ENCODE data around the gene IL22RA2. TPM values are rescaled to one million over a fixed set of nuclear protein-coding genes. Genes with fewer than 3 reads are reported as not detected.

The IL22RA2 gene
- total and polyA plus RNA-seq, 4 donors: 0.02 to 0.20 TPM; not detected in 2

DNA sequence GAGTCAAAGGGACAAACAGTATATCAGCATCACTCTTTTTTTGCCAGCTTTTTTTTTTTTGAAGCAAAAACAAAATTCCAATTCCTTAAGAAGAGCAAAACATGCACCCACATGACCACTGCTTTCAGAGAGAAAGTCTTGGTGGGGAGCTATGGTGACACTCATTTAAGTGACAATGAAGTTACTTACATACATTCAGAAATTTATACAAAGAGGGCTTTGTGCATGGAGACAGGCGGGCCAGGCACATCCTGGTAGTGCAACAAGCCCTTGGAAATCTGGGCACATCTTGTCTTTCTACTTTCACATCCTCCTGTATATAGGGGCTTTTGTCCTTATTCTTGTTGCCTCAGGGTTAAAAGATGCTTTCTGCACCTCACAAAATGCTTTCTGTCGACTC lies 55.9 kb downstream of the IL22RA2 start:
- no peak for ATAC-seq (ENCODE audit: insufficient read depth, low FRiP score)
- no peaks in the 10 kb centered on the region for H3K27me3 ChIP-seq (ENCODE audit: control insufficient read depth in 3 of 3, insufficient read depth in 3 of 3, low read length in 2 of 3)
- WGBS, 2 donors: 88 to 92% methylated on average over 2 of the region's 2 CpGs
- peaks cover 0 to 3% (median 0%) of the 10 kb centered on the region in 5 donors for H3K4me1 ChIP-seq (ENCODE audit: control insufficient read depth in 5 of 5, insufficient read depth in 5 of 5, low read length in 5 of 5)
- no peak for DNase-seq
- no peak overlapping the region for H3K9ac ChIP-seq (ENCODE audit: insufficient read depth in 1 of 2, low read length in 2 of 2)
- no peaks in the 10 kb centered on the region for H3K36me3 ChIP-seq (ENCODE audit: control insufficient read depth in 4 of 4, insufficient read depth in 4 of 4, low read length in 4 of 4)
- H3K4me3 ChIP-seq: no peak overlapping the region
- TF ChIP-seq, protein P1, sequence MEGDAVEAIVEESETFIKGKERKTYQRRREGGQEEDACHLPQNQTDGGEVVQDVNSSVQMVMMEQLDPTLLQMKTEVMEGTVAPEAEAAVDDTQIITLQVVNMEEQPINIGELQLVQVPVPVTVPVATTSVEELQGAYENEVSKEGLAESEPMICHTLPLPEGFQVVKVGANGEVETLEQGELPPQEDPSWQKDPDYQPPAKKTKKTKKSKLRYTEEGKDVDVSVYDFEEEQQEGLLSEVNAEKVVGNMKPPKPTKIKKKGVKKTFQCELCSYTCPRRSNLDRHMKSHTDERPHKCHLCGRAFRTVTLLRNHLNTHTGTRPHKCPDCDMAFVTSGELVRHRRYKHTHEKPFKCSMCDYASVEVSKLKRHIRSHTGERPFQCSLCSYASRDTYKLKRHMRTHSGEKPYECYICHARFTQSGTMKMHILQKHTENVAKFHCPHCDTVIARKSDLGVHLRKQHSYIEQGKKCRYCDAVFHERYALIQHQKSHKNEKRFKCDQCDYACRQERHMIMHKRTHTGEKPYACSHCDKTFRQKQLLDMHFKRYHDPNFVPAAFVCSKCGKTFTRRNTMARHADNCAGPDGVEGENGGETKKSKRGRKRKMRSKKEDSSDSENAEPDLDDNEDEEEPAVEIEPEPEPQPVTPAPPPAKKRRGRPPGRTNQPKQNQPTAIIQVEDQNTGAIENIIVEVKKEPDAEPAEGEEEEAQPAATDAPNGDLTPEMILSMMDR (IDR thresholded peaks at IDR 0.05; ENCODE audit: control extremely low read depth, extremely low read depth): no peak
- H3K9me3 ChIP-seq (ENCODE audit: control insufficient read depth in 4 of 4, insufficient read depth in 3 of 4, low read length in 3 of 4): peaks cover 0 to 10% (median 7%) of the 10 kb centered on the region in 4 donors
- no peak overlapping the region for H3K27ac ChIP-seq (ENCODE audit: low read depth in 1 of 2, low read length in 1 of 2)

DNA sequence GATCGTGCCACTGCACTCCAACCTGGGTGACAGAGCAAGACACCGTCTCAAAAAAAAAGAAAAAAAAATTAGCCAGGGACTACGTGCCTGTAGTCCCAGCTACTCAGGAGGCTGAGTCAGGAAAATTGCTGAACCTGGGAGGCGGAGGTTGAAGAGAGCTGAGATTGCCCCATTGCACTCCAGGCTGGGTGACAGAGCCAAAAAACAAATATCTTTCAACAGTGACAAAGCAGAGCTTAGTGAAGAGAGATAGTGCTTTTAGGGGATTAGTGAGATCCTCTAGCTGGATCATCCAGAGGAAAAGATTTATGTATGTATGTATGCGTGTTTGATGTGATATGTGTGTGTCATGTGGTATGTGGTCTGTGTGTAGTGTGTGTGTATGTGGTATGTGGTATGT lies 56.6 kb downstream of the IL22RA2 start:
- Histone ChIP-seq H3K9me3 (ENCODE audit: control insufficient read depth in 4 of 4, insufficient read depth in 3 of 4, low read length in 3 of 4) (peaks cover 0 to 10% (median 7%) of the 10 kb centered on the region in 4 donors), H3K4me3 (no peak overlapping the region), H3K4me1 (ENCODE audit: control insufficient read depth in 5 of 5, insufficient read depth in 5 of 5, low read length in 5 of 5) (peaks cover 0 to 3% (median 0%) of the 10 kb centered on the region in 5 donors), H3K36me3 (ENCODE audit: control insufficient read depth in 4 of 4, insufficient read depth in 4 of 4, low read length in 4 of 4) (no peaks in the 10 kb centered on the region), H3K27ac (ENCODE audit: low read depth in 1 of 2, low read length in 1 of 2) (no peak overlapping the region), H3K9ac (ENCODE audit: insufficient read depth in 1 of 2, low read length in 2 of 2) (no peak overlapping the region), H3K27me3 (ENCODE audit: control insufficient read depth in 3 of 3, insufficient read depth in 3 of 3, low read length in 2 of 3) (no peaks in the 10 kb centered on the region)
- DNase-seq: no peak
- ATAC-seq (ENCODE audit: insufficient read depth, low FRiP score): no peak
- 75 to 86% methylated on average over 5 of the region's 5 CpGs for WGBS, 2 donors
- TF ChIP-seq, protein P1 (IDR thresholded peaks at IDR 0.05; ENCODE audit: control extremely low read depth, extremely low read depth): no peak

DNA sequence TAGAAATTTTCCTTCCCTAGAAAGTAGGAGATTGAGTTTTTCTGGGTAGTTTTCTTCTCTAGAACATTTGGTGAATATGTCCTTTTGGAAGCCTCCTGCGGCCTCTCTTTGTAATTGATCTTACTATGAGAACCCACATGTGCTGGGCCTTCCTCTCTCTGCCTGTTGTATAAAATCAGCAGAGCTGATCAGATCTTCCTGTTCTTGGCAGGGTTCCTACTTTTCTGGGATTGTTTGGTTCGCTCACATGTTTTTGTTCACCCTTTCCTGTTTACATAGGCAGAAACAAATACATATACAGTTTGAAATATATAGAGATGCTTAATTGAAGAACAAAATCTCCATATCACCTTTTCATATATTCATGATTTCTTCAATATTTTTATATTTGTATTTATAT lies 57.8 kb downstream of the IL22RA2 start:
- Histone ChIP-seq H3K9me3 (ENCODE audit: control insufficient read depth in 4 of 4, insufficient read depth in 3 of 4, low read length in 3 of 4) (peaks cover 0 to 10% (median 7%) of the 10 kb centered on the region in 4 donors), H3K27me3 (ENCODE audit: control insufficient read depth in 3 of 3, insufficient read depth in 3 of 3, low read length in 2 of 3) (no peaks in the 10 kb centered on the region), H3K9ac (ENCODE audit: insufficient read depth in 1 of 2, low read length in 2 of 2) (no peak overlapping the region), H3K4me3 (no peak overlapping the region), H3K36me3 (ENCODE audit: control insufficient read depth in 4 of 4, insufficient read depth in 4 of 4, low read length in 4 of 4) (no peaks in the 10 kb centered on the region), H3K4me1 (ENCODE audit: control insufficient read depth in 5 of 5, insufficient read depth in 5 of 5, low read length in 5 of 5) (peaks cover 0 to 3% (median 0%) of the 10 kb centered on the region in 5 donors), H3K27ac (ENCODE audit: low read depth in 1 of 2, low read length in 1 of 2) (no peak overlapping the region)
- DNase-seq (peak in 2 of 3 donors; percentile 54 to 73), ATAC-seq (ENCODE audit: insufficient read depth, low FRiP score) (no peak)
- WGBS, 2 donors: 60 to 81% methylated on average over 2 of the region's 2 CpGs
- TF ChIP-seq, protein P1 (IDR thresholded peaks at IDR 0.05; ENCODE audit: control extremely low read depth, extremely low read depth): no peak

DNA sequence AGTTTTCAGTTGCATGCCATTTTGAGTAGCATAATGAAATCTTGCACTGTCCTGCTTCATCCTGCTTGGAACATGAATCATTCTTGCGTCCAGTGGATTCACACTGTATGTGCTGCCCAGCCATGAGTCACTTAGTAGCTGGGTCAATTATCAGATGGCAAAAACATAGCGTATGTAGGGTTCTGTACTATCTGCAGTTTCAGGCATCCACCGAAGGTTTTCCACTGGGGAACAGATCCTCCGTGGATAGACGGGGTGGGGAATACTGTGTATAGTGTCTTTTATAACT lies 61.4 kb downstream of the IL22RA2 start:
- no peak for ATAC-seq (ENCODE audit: insufficient read depth, low FRiP score)
- H3K36me3 ChIP-seq (ENCODE audit: control insufficient read depth in 4 of 4, insufficient read depth in 4 of 4, low read length in 4 of 4): no peaks in the 10 kb centered on the region
- WGBS, 2 donors: 95 to 99% methylated on average over 5 of the region's 5 CpGs

More for the DNA sequence above, 61.4 kb downstream of the IL22RA2 start:
- H3K9me3 ChIP-seq (ENCODE audit: control insufficient read depth in 4 of 4, insufficient read depth in 3 of 4, low read length in 3 of 4): peaks cover 0 to 3% (median 0%) of the 10 kb centered on the region in 4 donors
- H3K27me3 ChIP-seq (ENCODE audit: control insufficient read depth in 3 of 3, insufficient read depth in 3 of 3, low read length in 2 of 3): no peaks in the 10 kb centered on the region
- H3K4me3 ChIP-seq: no peak overlapping the region
- H3K4me1 ChIP-seq (ENCODE audit: control insufficient read depth in 5 of 5, insufficient read depth in 5 of 5, low read length in 5 of 5): peaks cover 0 to 2% (median 0%) of the 10 kb centered on the region in 5 donors
- DNase-seq: no peak
- no peak overlapping the region for H3K27ac ChIP-seq (ENCODE audit: low read depth in 1 of 2, low read length in 1 of 2)
- TF ChIP-seq, protein P1 (IDR thresholded peaks at IDR 0.05; ENCODE audit: control extremely low read depth, extremely low read depth): no peak
- no peak overlapping the region for H3K9ac ChIP-seq (ENCODE audit: insufficient read depth in 1 of 2, low read length in 2 of 2)

All from lung (tissue), 12 donors.